T-helper 17 cell (primary cell): Measurements from ENCODE around the gene TBC1D14. TPM values are rescaled to one million over a fixed set of nuclear protein-coding genes. Genes with fewer than 3 reads are reported as not detected.
"Not testable (repeated sequence)": the region's sequence is repeated elsewhere in the genome, so short reads cannot be mapped to it uniquely, and the experiment has no call there.

Source experiments
- ATAC-seq: fragments of 150-1000 bp; cut with Tn5 transposase; 2 replicates; pipeline ENCODE4 v1.10.0; 2021; ENCODE audit warnings: mild to moderate bottlenecking, moderate library complexity
- DNase-seq, 3 donors: peaks; one replicate each; pipeline versions ENCODE4 v3.0.0 to v3.0.0-alpha.2; 2020 to 2021
- H3K9me3 ChIP-seq: one replicate; pipeline ENCODE4 v1.7.0; 2013; ENCODE audit warnings: low read length, mild to moderate bottlenecking; ENCODE audit not compliant: control insufficient read depth, poor library complexity, severe bottlenecking
- H3K27ac Mint-ChIP-seq: one replicate; pipeline ENCODE4 v1.8.0; 2022; ENCODE audit warnings: mild to moderate bottlenecking, moderate library complexity, mixed read lengths
- H3K27me3 Mint-ChIP-seq: one replicate; pipeline ENCODE4 v1.8.0; 2022; ENCODE audit warnings: mixed read lengths
- H3K36me3 Mint-ChIP-seq: one replicate; pipeline ENCODE4 v1.8.0; 2022; ENCODE audit warnings: low read depth, mixed read lengths
- H3K4me1 Mint-ChIP-seq: one replicate; pipeline ENCODE4 v1.8.0; 2022; ENCODE audit warnings: mild to moderate bottlenecking, mixed read lengths
- H3K4me3 Mint-ChIP-seq: one replicate; pipeline ENCODE4 v1.8.0; 2022; ENCODE audit warnings: mild to moderate bottlenecking, moderate library complexity, mixed read lengths
- total RNA-seq, 4 donors: library from RNA in 2 of 4; stranded (reverse) in 2 of 4; gene quantifications; one replicate each; pipeline ENCODE4 v1.2.3 and lab custom pipeline; 2022 to 2026

The TBC1D14 gene
- total RNA-seq, 2 donors from 2014 or later, result 49.1 to 55.2 TPM

DNA sequence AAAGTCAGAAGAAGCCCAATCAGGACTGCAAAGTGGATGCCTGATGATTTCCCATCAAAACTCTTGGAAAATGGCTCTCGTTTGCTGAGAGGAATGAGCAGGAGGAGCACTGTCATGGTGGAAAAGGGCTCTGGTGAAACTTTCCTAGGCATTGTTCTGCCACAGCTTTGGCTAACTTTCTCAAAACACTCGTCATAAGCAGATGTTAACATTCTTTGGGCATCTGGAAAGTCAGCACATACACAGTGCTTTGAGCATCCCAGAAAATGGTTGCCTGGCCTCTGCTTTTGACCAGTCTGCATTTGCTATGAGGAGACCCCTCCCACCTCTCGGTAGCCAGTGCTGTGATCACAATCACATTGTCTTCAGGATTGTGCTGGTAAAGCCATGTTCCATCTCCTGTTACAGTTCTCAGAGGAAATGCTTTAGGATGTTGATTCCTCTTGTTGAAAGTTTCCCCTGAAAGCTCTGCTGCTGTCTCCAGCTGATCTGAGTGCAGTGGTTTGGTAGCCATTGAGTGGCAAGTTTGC is 25.2 kb upstream of the TBC1D14 start:
- ATAC-seq (no peak), DNase-seq (no peak)
- H3K36me3 Mint-ChIP-seq, result no peaks in the 10 kb centered on the region
- peaks cover 2% of the 10 kb centered on the region for H3K4me1 Mint-ChIP-seq
- H3K27me3 Mint-ChIP-seq, result no peaks in the 10 kb centered on the region
- H3K9me3 ChIP-seq, result no peaks in the 10 kb centered on the region
- H3K27ac Mint-ChIP-seq, result no peak overlapping the region
- H3K4me3 Mint-ChIP-seq, result no peak overlapping the region

DNA sequence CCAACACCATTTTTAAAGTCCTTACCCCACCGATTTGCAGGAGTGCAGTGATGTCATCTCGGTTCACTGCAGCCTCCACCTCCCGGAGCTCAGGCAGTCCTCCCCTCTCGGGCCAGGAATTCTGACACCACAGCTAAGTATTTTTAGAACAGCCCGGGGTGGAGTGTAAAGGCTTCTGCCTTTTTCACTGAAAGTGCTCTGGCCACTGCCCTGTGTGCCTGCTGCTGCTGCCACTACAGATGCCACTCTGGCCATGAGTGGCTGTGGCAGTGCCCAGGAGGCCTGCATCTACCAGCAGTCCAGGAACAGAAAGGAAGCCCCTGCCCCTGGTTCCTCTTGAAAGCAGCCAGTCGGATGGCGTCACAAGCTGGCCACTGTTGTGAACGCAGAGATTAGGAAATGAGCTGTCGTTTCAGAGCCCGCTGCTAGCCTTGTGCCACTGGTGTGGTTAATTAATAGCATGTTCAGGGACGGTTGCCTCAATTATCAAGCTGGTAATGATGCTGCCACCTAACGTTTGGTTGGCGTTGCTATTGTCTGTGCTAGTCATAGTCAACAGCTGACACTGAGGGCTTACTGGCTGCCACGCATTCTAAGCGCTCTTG is 23.6 kb upstream of the TBC1D14 start:
- Mint-ChIP-seq H3K4me1 (peaks cover 4% of the 10 kb centered on the region), H3K4me3 (no peak overlapping the region), H3K27ac (no peak overlapping the region), H3K27me3 (no peaks in the 10 kb centered on the region), H3K36me3 (no peaks in the 10 kb centered on the region)
- ATAC-seq (peak; percentile 67), DNase-seq (no peak)
- H3K9me3 ChIP-seq, result no peaks in the 10 kb centered on the region

- DNase-seq, result no peak
- Mint-ChIP-seq H3K36me3 (no peaks in the 10 kb centered on the region), H3K4me1 (peaks cover 5% of the 10 kb centered on the region), H3K27ac (no peak overlapping the region), H3K4me3 (no peak overlapping the region), H3K27me3 (no peaks in the 10 kb centered on the region)
- ATAC-seq, result no peak
- no peaks in the 10 kb centered on the region for H3K9me3 ChIP-seq
These were observed 22.7 kb upstream of the TBC1D14 start for GRCh38 chr4:6886886-6887285.

- no peaks in the 10 kb centered on the region for H3K27me3 Mint-ChIP-seq
- H3K4me3 Mint-ChIP-seq, result no peak overlapping the region
- peaks cover 9% of the 10 kb centered on the region for H3K4me1 Mint-ChIP-seq
- H3K36me3 Mint-ChIP-seq, result no peaks in the 10 kb centered on the region
- H3K27ac Mint-ChIP-seq, result no peak overlapping the region
- ATAC-seq, result no peak
- no peaks in the 10 kb centered on the region for H3K9me3 ChIP-seq
- no peak for DNase-seq
These were observed 21.8 kb upstream of the TBC1D14 start for GRCh38 chr4:6887591-6888371.

DNA sequence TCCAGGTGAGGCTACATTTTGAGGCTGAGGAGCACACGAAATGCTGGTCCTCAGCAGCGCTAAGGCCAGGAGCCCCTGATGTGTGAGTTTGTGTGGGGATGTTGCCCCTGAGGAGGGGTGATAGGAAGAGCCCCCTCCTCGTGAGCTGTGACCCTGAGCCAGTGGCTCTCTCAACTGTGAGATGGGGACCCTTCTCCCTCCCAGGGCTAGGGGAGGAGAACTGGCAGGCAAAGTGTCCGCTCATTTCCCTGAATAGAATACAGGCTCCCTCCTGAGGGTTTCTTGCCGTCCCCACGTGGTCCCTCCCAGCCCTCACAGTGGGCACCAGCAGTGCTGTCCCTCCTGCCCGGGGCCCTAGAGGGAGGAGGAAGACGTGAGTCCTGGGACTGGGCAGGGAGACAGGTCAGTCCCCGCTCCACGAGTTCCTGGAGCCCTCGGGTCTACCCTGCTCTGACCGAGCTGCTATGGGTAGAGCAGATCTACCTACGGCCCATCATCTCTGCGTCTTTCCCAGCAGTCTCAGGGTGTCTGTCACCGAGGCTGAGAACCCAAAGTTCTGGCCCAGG is 21.0 kb upstream of the TBC1D14 start:
- DNase-seq (no peak), ATAC-seq (no peak)
- no peaks in the 10 kb centered on the region for H3K9me3 ChIP-seq
- H3K4me3 Mint-ChIP-seq, result no peak overlapping the region
- H3K36me3 Mint-ChIP-seq, result no peaks in the 10 kb centered on the region
- no peak overlapping the region for H3K27ac Mint-ChIP-seq
- H3K27me3 Mint-ChIP-seq, result no peaks in the 10 kb centered on the region
- H3K4me1 Mint-ChIP-seq, result peaks cover 13% of the 10 kb centered on the region

- Mint-ChIP-seq H3K4me3 (no peak overlapping the region), H3K36me3 (no peaks in the 10 kb centered on the region), H3K4me1 (peaks cover 16% of the 10 kb centered on the region), H3K27me3 (no peaks in the 10 kb centered on the region), H3K27ac (no peak overlapping the region)
- no peaks in the 10 kb centered on the region for H3K9me3 ChIP-seq
- ATAC-seq, result no peak
- no peak for DNase-seq
These were observed 20.4 kb upstream of the TBC1D14 start for GRCh38 chr4:6889101-6889735.

DNA sequence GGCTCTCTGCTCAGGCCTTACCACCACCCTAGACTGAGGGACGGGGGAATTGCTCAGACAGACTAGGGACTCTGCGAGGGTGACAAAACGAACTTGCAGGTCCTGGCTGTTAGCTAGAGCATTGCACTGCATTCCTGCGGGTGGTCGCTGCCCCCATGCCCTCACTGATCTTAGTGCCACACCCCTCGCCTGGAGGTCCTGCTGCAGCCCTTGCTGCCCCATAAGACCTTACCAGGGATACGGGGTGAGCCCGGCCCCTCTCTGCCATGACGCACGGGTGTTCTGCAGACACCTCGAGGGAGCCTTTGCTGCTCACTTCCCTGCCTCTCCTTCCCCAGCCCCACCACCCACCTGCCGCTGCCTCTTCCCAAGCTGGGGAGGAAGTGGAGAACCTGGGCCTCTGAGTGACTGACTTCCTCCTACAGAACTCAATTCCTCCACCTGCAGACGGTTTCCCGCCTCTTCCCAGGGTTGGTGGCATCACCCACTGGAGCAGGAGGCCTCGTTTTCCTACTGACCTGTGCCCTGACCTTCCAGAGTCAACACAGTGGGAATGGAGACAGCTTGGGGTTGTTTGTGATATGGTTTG is 19.8 kb upstream of the TBC1D14 start:
- no peaks in the 10 kb centered on the region for H3K27me3 Mint-ChIP-seq
- no peaks in the 10 kb centered on the region for H3K9me3 ChIP-seq
- H3K27ac Mint-ChIP-seq, result no peak overlapping the region
- no peak for ATAC-seq
- DNase-seq, result no peak
- no peaks in the 10 kb centered on the region for H3K36me3 Mint-ChIP-seq
- H3K4me3 Mint-ChIP-seq, result no peak overlapping the region
- H3K4me1 Mint-ChIP-seq, result peaks cover 16% of the 10 kb centered on the region

DNA sequence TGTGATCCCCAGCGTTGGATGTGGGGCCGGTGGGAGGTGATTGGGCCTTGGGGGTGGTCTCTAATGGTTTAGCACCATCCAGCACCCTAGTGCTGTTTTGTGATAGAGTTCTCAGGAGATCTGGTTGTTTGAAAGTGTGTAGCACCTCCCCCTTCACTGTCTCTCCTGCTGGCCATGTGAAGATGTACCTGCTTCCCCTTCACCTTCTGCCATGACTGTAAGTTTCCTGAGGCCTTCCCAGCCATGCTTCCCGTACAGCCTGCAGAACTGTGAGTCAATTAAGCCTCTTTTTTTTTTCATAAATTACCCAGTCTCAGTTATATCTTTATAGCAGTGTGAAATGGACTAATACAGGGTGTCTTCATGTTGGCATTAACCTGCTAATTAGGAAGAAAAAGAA is 19.3 kb upstream of the TBC1D14 start:
- no peak for DNase-seq
- Mint-ChIP-seq H3K4me1 (peaks cover 15% of the 10 kb centered on the region), H3K27me3 (no peaks in the 10 kb centered on the region), H3K27ac (peak overlapping the region; percentile 14), H3K4me3 (no peak overlapping the region), H3K36me3 (no peaks in the 10 kb centered on the region)
- ATAC-seq, result no peak
- H3K9me3 ChIP-seq, result no peaks in the 10 kb centered on the region

GRCh38 chr4:6890971-6891370 is 18.7 kb upstream of the TBC1D14 start:
- H3K9me3 ChIP-seq, H3K36me3 Mint-ChIP-seq, ATAC-seq, DNase-seq, H3K4me3 Mint-ChIP-seq, H3K27me3 Mint-ChIP-seq: not testable (repeated sequence)
- Mint-ChIP-seq H3K27ac (peak overlapping the region; percentile 14), H3K4me1 (peaks cover 14% of the 10 kb centered on the region)

- peaks cover 16% of the 10 kb centered on the region for H3K4me1 Mint-ChIP-seq
- ATAC-seq (peak; percentile 39), DNase-seq (no peak)
- peak overlapping the region; percentile 83 for H3K27ac Mint-ChIP-seq
- peak overlapping the region; percentile 65 for H3K4me3 Mint-ChIP-seq
- H3K9me3 ChIP-seq, result no peaks in the 10 kb centered on the region
- no peaks in the 10 kb centered on the region for H3K27me3 Mint-ChIP-seq
- no peaks in the 10 kb centered on the region for H3K36me3 Mint-ChIP-seq
These were observed 18.0 kb upstream of the TBC1D14 start for GRCh38 chr4:6891436-6892170.

DNA sequence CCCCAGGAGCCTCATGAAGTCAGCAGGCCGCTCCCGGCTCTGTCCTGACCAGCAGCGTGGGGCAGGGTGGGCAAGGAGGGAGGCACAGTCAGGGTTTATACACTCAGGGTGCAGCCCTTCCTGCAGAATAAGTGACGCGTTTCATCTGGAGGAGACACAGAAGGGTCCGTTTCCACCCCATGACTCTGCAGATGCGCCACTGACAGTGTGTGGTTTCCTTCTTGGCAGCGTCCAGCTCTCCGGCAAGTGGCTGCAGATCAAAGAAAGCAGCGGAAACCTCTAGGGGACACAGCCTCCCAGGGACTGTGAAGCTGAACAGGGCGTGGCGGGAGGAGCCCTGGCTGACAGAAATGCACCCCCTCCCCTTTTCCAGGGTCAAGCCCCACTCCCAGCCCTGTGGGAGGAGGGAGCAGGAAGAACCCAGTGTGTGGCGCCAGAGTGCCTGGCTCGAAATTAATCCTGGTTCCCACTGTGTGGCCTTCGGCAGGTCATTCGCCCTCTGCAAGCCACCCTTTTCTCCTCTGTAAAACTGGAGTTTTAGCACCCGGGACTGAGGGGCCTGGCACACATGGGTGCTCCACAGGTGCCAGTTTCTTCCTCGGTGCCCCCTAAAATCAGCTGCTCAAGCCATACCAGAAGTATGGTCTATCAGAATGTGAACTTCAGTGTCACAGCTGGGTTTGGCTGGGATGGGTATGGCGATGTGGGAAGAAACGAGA is 17.3 kb upstream of the TBC1D14 start:
- peak; percentile 72 for ATAC-seq
- DNase-seq, result no peak
- H3K27me3 Mint-ChIP-seq, result no peaks in the 10 kb centered on the region
- H3K9me3 ChIP-seq, result no peaks in the 10 kb centered on the region
- H3K36me3 Mint-ChIP-seq, result no peaks in the 10 kb centered on the region
- peak overlapping the region; percentile 65 for H3K4me3 Mint-ChIP-seq
- peak overlapping the region; percentile 83 for H3K27ac Mint-ChIP-seq
- peaks cover 16% of the 10 kb centered on the region for H3K4me1 Mint-ChIP-seq

- no peaks in the 10 kb centered on the region for H3K36me3 Mint-ChIP-seq
- H3K4me1 Mint-ChIP-seq, result peaks cover 16% of the 10 kb centered on the region
- H3K4me3 Mint-ChIP-seq, result peak overlapping the region; percentile 31
- H3K27ac Mint-ChIP-seq, result peak overlapping the region; percentile 71
- DNase-seq, result no peak
- no peaks in the 10 kb centered on the region for H3K27me3 Mint-ChIP-seq
- no peak for ATAC-seq
- H3K9me3 ChIP-seq, result no peaks in the 10 kb centered on the region
These were observed 16.8 kb upstream of the TBC1D14 start for GRCh38 chr4:6892909-6893202.
